Ovary (tissue), 9 donors: ENCODE results near the gene ACOT7. TPM values are rescaled to one million over a fixed set of nuclear protein-coding genes. Genes with fewer than 3 reads are reported as not detected.
"Not testable (repeated sequence)": the region's sequence is repeated elsewhere in the genome, so short reads cannot be mapped to it uniquely, and the experiment has no call there.

Experiments used
- DNase-seq, 5 donors: peaks; one replicate each; pipeline ENCODE4 v3.0.0-alpha.2; 2019 to 2020
- H3K27ac ChIP-seq, 2 donors: fragments of 200-600 bp; one replicate each; pipeline versions ENCODE4 v1.5.1 to v1.8.0; 2019 to 2022
- H3K27me3 ChIP-seq: fragments of 200-600 bp; one replicate; pipeline ENCODE4 v1.8.0; 2022
- H3K36me3 ChIP-seq: fragments of 200-600 bp; sonication (generic); one replicate; pipeline ENCODE4 v1.5.1; 2019
- H3K4me1 ChIP-seq: one replicate; pipeline ENCODE4 v1.8.1; 2013; ENCODE audit warnings: mild to moderate bottlenecking, moderate library complexity; ENCODE audit not compliant: insufficient read depth
- H3K4me3 ChIP-seq: fragments of 200-600 bp; sonication (generic); one replicate; pipeline ENCODE4 v1.5.1; 2017
- H3K9me3 ChIP-seq, 2 donors: fragments of 200-600 bp in 1 of 2; sonication (generic) in 1 of 2; one replicate each; pipeline versions ENCODE4 v1.5.1 to v1.8.1; 2013 to 2019; ENCODE audit warnings: mild to moderate bottlenecking in 1 of 2, moderate library complexity in 1 of 2
- CTCF ChIP-seq, 3 donors: fragments of 450-650 bp in 2 of 3; fragments of 200-600 bp in 1 of 3; IDR thresholded peaks; one replicate each; pipeline versions ENCODE4 v1.5.1 to v1.8.0; 2016 to 2022; ENCODE audit warnings: antibody characterized with exemption in 3 of 3, mild to moderate bottlenecking in 1 of 3
- EP300 ChIP-seq: sonication (generic); formaldehyde crosslinking; IDR thresholded peaks from one replicate; pipeline ENCODE4 v1.6.1; 2017; ENCODE audit warnings: antibody characterized with exemption
- POLR2A ChIP-seq: fragments of 450-650 bp; IDR thresholded peaks from one replicate; pipeline ENCODE4 v1.6.1; 2017; ENCODE audit warnings: antibody characterized with exemption, mild to moderate bottlenecking, moderate library complexity
- WGBS, 3 donors: extraction: QIAGEN DNeasy Blood & Tissue Kit in 1 of 3; methylation state at CpG; one replicate each; pipeline versions ENCODE4 v1.1.5 to v1.1.7; 2013 to 2017; 5-methylcytosine and 5-hydroxymethylcytosine counted together
- intact Hi-C, 4 donors: fragments of 100-400 bp; cut with DNase I; formaldehyde crosslinking; loops; one replicate each; pipeline versions ENCODE4 v1.11.0 to v1.15.1; 2022 to 2023
- polyA plus RNA-seq, 2 donors: library from polyadenylated mRNA; stranded (reverse); fragments of 200-250 nt in 1 of 2; fragments of 350-450 nt in 1 of 2; fragmentation: Illumina TruSeq in 1 of 2; extraction: RNeasy Lipid Tissue Mini Kit (QIAGEN cat#74804) in 1 of 2; gene quantifications; one replicate each; pipeline ENCODE4 v1.2.3, GENCODE V29; 2013 to 2014
- total RNA-seq, 7 donors: library from RNA; depleted of rRNA in 2 of 7; stranded (reverse); fragments of >200 nt in 2 of 7; fragmentation: NEBNext Ultra II Directional in 3 of 7; extraction: Animal tissue kit (Norgen Biotek cat#: 25700) in 3 of 7; gene quantifications; one replicate each; pipeline versions ENCODE4 v1.1.0 to v1.2.4, GENCODE V29; 2016 to 2023
- donor health status: DM: no; HTN: no; CAD: no; lungs with moderate emphysema.
- donor health status: DM: no; HTN: no; CAD: no.
- donor health status: Bipolar disorder and iron deficiency.
- donor health status: DM: yes; HTN: yes; CAD: no.
- donor health status: DM: no; HTN: no; CAD: no.
- donor health status: DM: yes; HTN: yes; CAD: no.

The ACOT7 gene
- total and polyA plus RNA-seq, 9 donors: 6.4 to 20.7 (median 11.3) TPM

DNA sequence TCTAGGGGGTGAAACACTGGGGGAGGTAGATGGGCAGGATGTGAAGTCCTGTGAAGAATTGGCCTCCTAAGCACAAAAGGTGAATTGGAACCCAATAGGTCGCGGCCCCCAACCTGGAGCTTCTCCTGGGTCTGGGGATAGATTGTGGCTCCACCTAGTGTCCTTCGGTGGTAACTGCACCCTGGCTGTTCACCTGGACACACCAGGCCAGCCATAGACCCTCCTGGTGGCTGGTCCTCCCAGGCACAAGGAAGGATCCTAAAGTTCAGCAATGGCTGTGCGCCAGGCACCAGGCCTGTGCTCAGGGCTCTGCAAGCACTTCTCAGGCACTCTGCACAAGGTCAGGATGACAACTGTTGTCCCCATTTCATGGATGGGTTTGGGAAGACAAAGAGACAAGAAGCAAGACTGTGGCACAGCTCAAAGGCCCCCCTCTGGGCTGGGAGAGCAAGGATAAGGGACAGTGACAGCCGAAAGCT lies 44.5 kb upstream of the ACOT7 start:
- intact Hi-C loops: loop anchor here in 1 of 4 donors (10.0 kb wide), 1 partner anchor 193 kb away; the partner anchor contains the start of gene HES3
- peak; percentile 53 to 71 (median 68) for DNase-seq

DNA sequence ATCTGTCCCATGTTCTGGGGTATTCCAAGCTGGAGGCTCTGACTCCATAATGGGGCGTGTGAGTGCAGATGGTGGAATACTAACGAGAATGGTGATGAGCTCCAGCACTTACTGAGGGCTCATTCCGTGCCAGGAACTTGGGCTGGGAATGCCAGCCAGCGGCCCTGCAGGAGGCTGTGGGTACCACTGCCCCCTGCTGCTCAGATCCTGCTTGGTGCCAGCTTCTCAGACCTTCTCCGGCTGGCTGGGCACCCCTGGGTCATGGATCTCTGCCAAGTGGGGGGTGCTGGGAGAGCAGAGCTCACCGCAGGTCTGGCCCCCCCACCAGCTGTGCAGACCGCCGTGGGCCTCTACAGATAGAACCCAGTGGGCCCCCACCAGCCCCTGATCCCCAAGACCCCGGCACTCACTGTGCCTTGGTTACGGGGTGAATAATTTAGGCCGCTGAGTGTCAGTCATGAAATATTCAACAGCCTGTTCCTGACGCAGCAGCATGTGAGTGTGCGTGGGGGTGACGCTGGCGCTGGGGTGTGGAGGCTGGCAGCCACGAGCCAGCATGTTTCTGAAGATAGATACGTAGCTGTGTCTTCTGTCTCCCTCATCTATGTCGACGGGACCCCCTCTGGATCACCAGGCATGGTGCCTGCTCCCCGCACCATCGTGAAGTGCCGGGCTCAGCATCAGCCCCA lies 43.6 kb upstream of the ACOT7 start:
- not testable (repeated sequence) for H3K4me3 ChIP-seq, H3K9me3 ChIP-seq, H3K27ac ChIP-seq, DNase-seq, H3K27me3 ChIP-seq, H3K4me1 ChIP-seq, H3K36me3 ChIP-seq
- WGBS, 3 donors: 34 to 48% (median 46%) methylated on average over 21 to 22 of the region's 22 CpGs
- intact Hi-C loops: loop anchor here in 1 of 4 donors (10.0 kb wide), 1 partner anchor 192 kb away; the partner anchor contains the start of gene HES3

More for the DNA sequence above, 44.5 kb upstream of the ACOT7 start:
- 7 to 21% (median 19%) methylated on average over 5 of the region's 5 CpGs for WGBS, 3 donors
- Histone ChIP-seq H3K27me3 (no peaks in the 10 kb centered on the region), H3K27ac (no peak overlapping the region), H3K4me1 (peaks cover 1% of the 10 kb centered on the region), H3K4me3 (no peak overlapping the region), H3K36me3 (no peaks in the 10 kb centered on the region), H3K9me3 (no peaks in the 10 kb centered on the region)
- peak; percentile 59 to 71 (median 61) for TF ChIP-seq CTCF (IDR thresholded peaks at IDR 0.05)
- TF ChIP-seq EP300: no peak
- TF ChIP-seq POLR2A: no peak

GRCh38 chr1:6436277-6436676 lies 42.7 kb upstream of the ACOT7 start:
- 72 to 77% (median 73%) methylated on average over 3 of the region's 3 CpGs for WGBS, 3 donors
- not testable (repeated sequence) for H3K9me3 ChIP-seq, H3K4me3 ChIP-seq, DNase-seq, H3K27ac ChIP-seq, H3K4me1 ChIP-seq, H3K27me3 ChIP-seq, H3K36me3 ChIP-seq
- intact Hi-C loops: loop anchor here in 1 of 4 donors (10.0 kb wide), 1 partner anchor 191 kb away; the partner anchor contains the start of gene HES3

DNA sequence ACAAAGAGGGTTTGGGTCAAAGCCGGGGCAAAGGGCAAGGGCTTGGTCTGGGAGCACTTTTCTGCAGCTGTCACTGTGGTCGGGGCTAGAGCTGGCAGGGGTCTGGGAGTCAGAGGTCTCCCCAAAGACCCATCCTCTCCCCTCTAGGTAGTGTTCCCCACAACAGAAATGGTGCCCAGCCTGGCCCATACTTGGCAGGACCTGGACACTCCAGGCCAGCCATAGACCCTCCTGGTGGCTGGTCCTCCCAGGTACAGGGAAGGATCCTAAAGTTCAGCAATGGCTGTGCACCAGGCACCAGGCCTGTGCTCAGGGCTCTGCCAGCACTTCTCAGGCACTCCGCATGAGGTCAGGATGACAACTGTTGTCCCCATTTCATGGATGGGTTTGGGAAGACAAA lies 42.0 kb upstream of the ACOT7 start:
- no peaks in the 10 kb centered on the region for H3K36me3 ChIP-seq
- DNase-seq: no peak
- TF ChIP-seq EP300: no peak
- TF ChIP-seq POLR2A: no peak
- WGBS, 3 donors: 62 to 81% (median 69%) methylated on average over 3 of the region's 3 CpGs
- intact Hi-C loops: loop anchor here in 1 of 4 donors (10.0 kb wide), 1 partner anchor 191 kb away; the partner anchor contains the start of gene HES3
- H3K4me3 ChIP-seq: no peak overlapping the region
- peaks cover 1% of the 10 kb centered on the region for H3K4me1 ChIP-seq
- no peaks in the 10 kb centered on the region for H3K9me3 ChIP-seq
- H3K27ac ChIP-seq: no peak overlapping the region
- no peaks in the 10 kb centered on the region for H3K27me3 ChIP-seq

GRCh38 chr1:6435129-6435528 lies 41.6 kb upstream of the ACOT7 start:
- TF ChIP-seq EP300: no peak
- TF ChIP-seq POLR2A: no peak
- no peak for TF ChIP-seq CTCF (IDR thresholded peaks at IDR 0.05)
- Histone ChIP-seq H3K27ac (no peak overlapping the region), H3K4me1 (peaks cover under 1% of the 10 kb centered on the region), H3K4me3 (no peak overlapping the region), H3K36me3 (no peaks in the 10 kb centered on the region), H3K27me3 (no peaks in the 10 kb centered on the region), H3K9me3 (no peaks in the 10 kb centered on the region)
- intact Hi-C loops: loop anchor here in 1 of 4 donors (10.0 kb wide), 1 partner anchor 190 kb away; the partner anchor contains the start of gene HES3
- DNase-seq: no peak
- 72 to 79% (median 78%) methylated on average over 15 of the region's 15 CpGs for WGBS, 3 donors

- Histone ChIP-seq H3K9me3 (no peaks in the 10 kb centered on the region), H3K27ac (no peak overlapping the region), H3K36me3 (no peaks in the 10 kb centered on the region), H3K27me3 (no peaks in the 10 kb centered on the region), H3K4me3 (no peak overlapping the region), H3K4me1 (no peaks in the 10 kb centered on the region)
- no peak for TF ChIP-seq EP300
- TF ChIP-seq POLR2A: no peak
- TF ChIP-seq CTCF (IDR thresholded peaks at IDR 0.05): no peak
- intact Hi-C loops: loop anchor here in 1 of 4 donors (10.0 kb wide), 1 partner anchor 189 kb away; the partner anchor contains the start of gene HES3
- WGBS, 3 donors: 62 to 71% (median 66%) methylated on average over 5 of the region's 5 CpGs
- DNase-seq: no peak
Observed at GRCh38 chr1:6434186-6434585, 40.6 kb upstream of the ACOT7 start.

DNA sequence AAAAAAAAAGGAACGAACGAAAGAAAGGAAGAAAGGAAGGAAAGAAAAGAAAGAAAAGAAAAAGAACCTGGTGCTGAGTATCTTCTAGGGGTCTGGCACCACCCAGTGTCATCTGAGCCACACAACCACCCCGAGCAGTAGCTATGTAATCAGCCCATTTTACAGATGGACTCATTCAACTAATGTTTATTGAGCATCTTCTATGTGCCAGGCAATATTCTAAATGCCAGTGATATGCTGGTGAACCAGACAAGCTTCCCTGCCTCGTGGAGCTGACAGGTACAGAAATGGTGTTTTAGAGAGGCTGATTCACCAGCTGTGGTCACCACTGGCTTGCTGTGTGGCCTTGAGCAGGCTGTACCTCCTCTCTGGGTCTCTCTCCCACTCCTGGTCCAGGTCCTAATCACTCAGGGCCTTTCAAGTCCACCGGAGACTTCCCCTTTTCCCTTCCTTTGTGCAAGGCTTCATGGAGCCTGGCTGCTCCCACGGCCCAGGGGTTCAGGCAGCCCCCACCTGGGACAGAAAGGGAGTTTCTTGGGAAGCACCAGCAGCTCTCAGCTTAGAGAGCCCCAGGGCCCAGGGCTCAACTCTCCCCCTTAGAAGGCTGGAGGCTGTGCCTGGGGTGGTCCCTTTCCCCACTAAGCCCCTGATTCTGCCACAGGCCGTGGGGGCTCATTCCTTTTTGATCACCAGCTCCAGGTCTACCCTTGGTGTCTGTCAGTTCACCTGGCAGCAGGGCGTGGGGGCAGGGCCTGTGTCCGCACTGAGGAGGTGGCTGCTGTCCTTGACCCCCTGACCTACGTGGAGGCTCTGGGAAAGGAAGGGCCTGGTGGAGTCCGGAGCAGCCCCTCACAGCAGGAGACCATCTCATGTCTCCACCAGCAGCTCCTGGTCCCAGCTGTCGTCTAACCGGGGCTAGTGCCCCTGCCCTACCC lies 38.3 kb upstream of the ACOT7 start:
- WGBS, 3 donors: 51 to 64% (median 55%) methylated on average over 12 to 13 of the region's 13 CpGs
- H3K27ac ChIP-seq, H3K36me3 ChIP-seq, H3K9me3 ChIP-seq, H3K27me3 ChIP-seq, H3K4me1 ChIP-seq, H3K4me3 ChIP-seq: not testable (repeated sequence)
- peak in 1 of 5 donors; percentile 19 for DNase-seq
- intact Hi-C loops: loop anchor here in 1 of 4 donors (10.0 kb wide), 1 partner anchor 187 kb away; the partner anchor contains the start of gene HES3
